ENCODE results near the gene IL18.
"Not testable (repeated sequence)": the region's sequence is repeated elsewhere in the genome, so short reads cannot be mapped to it uniquely, and the experiment has no call there.

Gene IL18

DNA sequence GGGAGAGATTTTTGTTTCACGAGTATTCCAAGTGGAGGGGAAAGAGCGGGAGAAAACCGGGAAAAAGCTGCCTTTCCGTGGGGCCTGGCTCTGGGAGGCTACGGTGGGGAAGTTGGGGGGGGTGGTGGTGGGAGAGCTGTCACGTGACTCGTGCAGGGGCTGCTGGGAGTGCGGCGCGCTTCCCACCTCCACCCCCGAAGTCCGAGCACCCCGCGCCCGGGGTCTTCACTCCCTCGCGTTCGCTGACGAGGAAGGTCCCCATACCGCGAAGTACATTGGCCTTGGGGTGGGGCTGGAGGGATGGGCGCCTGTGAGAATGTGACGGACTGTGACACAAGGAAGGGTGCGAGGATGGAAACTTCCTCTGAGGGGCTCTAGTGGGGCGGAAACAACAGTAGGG, 3.3 kb upstream of the IL18 start, which contains the start of gene TEX12:
Gene TEX12, plus strand, starts transcription at position 228 of the 400 bp plus-strand sequence. CDS start 1,897 bp downstream, outside the sequence.
- no peak for DNase-seq

DNA sequence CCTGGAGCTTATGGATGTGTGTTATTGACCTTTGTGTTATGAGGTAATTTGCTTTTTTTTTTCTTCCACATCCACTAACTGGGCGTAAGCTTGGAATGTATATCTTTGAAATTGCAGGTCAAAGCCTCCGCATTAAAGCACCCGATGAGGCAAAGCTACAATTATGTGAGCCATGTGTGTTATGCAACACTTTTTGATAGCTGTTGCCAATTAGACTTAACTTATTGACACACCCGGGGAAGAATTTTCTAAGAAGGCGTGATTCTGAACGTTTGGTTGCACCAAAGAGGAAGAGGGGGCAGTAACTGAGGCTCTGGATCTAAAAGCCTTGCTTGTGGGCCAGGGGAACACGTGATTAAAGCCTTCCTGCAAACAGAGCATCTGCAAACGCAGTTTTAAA, 2.7 kb upstream of the IL18 start:
- DNase-seq: no peak

DNA sequence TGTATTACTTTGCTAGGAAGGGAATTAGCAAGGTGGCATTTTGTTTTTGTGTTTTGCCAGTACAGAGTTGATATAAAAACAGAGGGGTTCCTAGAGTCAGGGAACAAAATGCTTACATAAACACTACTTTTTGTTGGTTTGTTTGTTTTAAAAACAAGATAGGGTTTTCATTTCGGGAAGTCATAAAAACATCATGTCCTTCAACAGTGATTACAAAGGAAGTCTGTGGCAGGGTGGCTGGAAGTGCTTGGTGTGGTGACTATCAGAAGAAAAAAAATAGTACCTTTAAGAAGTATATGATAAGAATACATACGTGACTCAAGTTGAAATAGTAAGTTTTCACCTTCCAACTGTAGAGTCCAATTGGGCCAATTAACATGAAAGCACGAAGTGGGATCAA, 1.2 kb upstream of the IL18 start:
- no peak for DNase-seq

DNA sequence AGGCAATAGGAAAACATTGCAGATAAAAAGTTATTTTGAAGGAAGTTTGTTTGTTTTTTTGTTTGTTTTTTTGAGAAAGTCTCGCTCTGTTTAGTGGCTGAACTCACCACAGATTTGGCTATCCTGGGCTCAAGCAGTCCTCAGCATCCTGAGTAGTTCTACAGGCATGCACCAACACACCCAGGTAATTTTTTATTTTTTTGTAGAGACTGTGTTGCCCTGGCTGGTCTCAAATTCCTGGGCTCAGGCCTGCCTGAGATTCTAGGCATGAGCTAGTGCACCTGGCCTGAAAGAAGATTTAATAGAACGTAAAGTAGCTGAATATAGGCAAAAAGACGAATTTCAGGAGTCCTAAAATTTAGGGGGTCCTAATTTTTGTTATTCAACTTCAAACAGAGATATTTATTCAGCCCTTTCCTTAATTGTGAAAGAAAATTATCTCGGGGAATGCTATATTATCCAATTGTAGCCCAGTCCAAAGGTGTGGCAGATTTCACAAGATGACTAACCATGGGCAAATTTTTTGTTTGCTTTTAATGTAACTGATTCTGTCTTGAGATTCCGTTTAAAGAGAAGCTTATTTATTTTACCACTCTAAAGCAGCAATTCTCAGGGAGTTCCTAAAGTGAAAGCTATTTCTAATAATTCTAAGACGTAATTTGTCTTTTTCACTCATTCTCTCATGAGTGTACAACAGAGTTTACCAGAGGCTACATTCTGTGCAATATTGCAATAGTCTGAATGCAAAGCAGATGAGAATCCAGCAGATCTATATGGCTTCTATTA, 940 bp downstream of the IL18 start:
- DNase-seq: no peak

DNA sequence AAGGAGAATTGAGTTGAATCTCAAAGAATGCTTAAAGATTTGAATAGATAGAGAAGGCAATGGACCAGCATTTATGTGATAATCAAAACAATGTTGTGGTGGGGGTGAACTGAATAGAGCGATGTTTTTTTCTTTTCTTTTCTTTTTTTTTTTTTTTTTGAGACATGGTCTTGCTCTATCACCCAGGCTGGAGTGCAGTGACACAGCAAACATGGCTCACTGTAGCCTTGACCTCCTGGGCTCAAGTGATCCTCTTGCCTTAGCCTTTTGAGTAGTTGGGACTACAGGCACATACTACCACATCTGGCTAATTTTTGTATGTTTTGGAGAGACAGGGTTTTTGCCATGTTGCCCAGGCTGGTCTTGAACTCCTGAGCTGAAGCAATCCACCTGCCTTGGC, 1.7 kb downstream of the IL18 start:
- DNase-seq: not testable (repeated sequence)

DNA sequence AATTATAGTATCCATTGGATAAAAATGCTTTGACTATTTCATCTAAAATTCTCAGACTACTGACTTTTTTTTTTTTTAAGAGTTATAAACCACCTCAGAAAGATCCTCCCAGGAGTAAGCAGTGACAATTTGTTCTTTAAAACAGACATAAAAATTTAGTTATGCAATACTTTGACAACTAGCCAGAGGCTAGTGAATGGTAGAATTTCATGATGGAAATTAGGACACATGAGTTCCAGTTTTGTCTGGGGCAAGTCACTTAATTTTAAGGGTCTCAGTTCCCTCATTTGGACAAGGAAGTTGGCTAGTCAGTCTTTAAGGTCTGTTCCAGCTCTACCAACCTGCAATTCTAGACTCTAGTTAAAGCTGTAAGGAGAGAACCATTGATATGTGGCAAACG, 2.9 kb downstream of the IL18 start:
- no peak for DNase-seq

DNA sequence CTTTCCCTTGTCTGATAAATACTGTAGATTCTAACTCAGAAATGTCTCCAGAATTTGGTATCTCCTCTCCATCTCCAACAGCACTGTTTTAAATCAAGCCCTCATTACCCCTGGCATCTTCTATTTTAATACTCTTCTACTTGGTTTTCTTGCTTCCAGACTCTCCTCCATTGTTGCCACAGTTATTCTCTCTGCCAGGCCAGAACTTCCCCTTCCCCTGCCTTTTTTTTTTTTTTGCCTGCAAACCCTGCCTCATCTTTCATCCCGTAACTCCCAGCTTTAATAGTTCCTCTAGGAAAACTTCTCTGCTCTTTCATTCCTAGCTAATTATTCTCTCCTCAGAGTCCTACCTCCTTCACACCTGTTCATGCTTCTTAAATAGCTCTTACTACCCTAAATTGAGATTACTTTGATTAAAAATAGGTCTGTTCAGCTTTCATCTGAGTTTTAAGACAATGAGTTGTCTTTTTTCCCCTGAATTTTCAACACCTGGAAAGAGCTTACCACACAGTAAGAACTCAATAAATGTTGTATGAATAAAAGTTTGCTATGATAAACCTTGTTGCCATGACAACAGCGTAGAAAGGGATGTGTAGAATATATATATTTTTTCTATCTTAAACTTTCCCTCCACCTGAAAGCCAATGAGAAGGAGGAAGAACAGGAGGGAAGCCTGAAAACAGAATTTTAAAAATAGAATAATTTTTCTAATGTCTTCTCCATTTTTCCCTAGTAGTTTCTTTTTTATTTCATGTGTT, 3.6 kb downstream of the IL18 start:
- DNase-seq: no peak

DNA sequence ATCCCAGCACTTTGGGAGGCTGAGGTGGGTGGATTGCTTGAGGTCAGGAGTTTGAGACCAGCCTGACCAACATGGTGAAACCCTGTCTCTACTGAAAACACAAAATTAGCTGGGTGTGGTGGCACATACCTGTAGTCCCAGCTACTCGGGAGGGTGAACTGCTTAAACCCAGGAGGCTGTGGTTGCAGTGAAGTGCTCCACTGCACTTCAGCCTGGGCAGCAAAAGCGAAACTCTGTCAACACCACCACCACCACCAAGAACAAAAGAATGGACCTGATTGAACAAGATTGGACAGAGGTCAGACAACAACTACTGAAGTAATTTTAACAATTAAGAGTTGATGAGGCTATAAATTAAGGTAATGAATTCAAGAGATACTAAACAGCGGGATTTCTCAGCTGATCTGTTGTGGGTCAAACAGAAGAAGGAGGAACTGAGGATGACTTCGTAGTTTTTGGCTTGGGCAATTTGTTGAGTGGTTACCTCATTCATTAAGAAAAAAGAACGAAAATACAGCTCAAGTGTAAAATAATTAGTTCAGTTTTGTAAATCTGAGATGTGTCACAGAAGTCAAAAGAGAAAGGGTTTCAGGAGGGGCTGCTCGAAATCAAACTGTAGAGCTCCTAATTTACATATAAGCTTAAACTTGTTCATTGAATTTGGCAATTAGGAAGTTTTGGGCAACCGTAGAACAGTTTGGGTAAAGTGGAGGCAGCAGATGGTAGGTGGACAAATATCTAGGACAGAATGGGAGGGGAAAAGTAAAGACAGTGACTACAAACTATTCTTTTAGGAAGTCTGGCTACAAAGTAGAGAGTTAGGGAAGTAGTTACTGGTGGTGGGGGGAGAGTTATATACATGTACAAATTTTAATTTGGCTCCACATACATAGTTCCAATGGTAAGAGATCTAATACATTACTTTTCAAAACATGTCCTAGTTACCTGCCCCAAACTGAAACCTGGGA, 4.5 kb downstream of the IL18 start:
- no peak for DNase-seq

DNA sequence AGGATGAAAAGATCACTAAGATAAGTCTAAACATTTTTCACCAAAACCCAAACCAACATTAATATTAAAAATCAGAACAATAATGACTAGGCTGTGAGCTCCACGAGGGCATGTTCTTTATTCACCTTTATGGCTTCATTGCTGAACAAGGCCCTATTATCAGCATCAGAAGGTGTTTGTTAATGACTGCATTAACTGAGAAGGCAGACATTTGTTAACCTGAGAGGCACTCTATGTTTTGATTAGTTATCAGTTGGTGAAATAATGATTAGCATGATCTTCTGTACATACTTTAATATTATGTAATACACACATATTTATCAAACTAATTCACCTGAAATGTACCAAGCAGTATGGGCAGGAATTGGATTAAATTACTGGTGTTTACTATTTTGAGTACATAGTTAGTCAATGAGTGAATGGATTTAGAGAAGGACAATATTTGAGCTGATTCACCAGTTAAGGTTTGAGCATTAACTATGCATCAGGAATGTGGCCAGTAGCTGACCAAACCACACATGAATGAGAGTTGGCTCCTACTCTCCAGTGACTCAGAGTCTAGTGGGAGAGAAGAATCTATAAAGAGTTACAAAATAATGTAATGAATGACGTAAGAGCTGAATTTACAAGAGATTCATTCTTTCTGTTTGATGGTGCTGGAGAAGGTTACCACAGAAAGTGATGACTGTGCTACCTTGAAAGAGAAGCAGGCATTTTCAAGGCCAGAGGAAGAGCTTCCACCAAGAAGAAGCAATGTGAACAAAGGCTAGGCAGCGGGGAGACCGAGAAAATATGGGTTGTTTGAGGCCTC, 6.7 kb downstream of the IL18 start:
- no peak for DNase-seq

DNA sequence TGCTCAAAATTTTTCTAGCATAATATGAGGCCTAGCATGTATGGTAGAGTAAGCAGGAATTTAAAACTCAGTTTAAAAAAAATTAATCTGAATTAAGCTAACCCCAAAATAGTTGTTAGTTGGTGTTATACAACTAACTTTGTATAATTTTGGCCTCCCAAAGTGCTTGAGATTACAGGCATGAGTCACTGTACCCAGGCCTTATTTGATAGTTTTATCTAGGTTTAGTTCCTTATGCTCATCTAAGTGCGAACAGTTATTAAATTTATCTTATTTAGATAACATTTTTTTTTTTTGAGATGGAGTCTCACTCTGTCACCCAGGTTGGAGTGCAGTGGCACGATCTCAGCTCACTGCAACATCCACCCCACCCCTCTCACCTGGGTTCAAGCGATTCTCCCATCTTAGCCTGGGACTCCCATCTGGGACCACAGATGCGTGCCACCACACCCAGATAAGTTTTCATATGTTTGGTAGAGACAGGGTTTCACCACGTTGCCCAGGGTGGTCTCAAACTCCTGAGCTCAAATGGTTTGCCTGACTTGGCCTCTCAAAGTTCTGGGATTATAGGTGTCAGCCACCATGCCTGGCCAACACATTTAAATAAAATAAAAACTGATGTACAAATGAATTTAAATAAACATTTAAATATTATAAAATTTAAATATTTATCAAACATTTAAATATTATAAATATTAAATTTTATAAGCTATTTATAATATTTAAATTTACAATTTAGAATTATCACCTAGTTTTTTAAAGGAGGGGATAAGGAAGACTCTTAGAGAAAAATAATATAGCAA, 7.5 kb downstream of the IL18 start:
- no peak for DNase-seq

DNA sequence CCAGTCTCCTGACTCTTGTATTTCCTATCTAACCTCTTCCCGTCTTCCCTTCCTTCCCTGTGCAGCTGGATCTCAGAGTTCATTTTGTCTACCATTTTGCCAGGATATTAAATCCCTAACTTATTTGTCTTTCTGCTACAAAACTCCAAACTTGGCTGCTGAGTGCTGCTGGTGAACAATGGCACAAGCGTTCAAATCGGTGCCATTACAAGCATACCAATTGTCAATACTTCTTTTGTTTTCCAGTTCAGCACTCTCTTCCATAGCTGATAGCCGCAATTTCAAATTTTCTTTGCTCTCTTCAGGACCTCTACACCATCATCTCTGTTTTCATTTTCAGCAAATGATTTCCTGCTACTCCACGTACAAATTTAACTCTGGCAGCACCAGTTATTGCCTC, 13.4 kb downstream of the IL18 start:
- no peak for DNase-seq

DNA sequence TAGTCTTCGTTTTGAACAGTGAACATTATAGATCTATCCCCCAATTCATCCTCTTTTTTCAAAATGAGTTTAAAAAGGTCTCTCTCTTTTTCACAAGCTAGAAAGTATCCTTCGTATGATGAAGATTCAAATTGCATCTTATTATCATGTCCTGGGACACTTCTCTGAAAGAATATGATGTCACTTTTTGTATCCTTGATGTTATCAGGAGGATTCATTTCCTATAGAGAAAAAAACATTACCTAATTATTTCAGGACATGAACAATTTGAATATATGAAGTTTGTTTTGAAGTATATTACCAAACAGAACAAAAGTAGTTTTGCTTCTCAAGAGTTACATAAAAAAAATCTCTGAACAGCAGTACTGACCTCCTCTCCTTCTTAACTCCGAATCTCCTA, 20.3 kb downstream of the IL18 start:
- DNase-seq: no peak

DNA sequence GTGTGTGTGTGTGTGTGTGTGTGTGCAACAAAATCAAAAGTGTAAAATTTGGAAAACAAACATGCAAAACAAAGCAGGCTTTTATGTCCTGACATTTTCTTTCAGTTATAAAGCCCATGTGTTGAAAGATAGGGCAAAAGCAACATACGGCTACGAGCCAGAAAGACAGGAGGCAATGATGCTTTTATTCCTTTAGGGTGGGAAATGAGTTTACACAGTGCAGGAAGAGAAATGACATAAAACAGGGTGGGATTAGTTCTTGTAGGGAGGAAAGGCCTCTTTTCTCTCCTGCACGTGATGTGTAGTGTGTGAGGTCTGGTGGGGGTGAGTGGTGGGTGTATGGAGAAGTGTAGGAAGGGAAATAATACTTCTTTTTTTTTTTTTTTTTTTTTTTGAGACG, 29.4 kb downstream of the IL18 start:
- DNase-seq: no peak

DNA sequence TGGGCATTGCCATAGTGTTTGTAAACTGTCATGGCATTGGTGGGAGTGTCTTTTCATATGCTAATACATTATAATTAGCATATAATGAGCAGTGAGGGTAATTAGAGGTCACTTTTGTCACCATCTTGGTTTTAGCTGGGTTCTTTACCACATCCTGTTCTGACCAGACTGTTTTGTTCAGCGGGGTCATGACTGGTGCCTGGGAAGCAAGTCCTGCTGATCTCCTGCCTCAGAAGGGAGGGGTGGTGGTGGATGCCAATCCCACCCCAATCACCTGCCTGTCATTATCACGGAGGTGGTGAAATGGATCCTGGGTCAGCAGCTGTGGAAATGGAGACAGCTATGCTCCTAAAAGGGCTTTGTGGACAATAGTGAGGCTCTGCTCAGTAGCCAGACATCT, 31.2 kb downstream of the IL18 start:
- DNase-seq: no peak

DNA sequence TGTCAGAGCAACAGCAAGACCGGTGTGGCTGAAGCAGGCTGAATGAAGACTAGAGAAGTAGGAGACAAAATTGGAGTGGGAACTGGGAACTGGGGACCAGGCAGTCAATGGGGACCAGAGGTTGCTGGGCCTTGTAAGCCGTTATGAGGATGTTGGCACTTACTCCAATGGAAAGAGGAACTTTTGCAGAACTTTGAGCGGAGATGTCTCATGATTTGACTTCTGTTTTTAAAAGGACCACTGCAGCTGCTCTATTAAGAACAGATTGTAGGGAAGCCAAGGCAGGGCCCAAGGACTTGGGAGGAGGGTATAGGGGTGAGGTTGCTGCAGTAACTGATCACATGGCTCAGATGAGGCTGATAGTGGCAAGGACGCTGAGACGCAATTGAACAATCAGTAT, 34.2 kb downstream of the IL18 start:
- DNase-seq: no peak

DNA sequence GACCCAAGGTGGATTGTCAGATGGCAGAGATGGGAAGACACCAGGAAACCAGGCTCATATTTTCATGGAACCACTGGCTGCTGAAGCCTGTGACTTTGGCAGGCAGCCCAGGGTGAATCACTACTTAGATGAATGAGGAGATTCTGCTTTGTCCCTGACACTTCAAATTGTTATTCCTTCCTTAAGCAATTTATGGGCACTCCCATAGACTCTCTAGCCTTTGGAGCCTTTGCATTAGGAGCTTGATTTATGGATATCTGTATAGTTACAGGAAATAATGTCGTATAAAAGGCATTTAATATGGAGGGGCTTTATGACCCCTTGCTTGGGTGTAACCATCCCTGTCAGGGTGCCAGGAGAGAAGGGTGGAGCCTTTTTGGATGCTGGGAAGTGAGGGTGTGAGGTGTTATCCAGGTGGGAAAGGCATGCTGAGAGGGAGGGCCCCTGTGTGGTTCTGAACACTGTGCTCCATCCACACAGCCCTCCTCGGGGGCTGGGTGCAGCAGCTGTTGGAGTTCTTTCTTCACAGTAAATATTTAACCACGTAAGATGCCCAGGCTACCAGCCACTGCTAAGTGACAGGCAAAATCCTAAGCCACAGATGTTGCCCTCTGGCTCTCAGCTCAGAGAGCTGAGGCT, 35.3 kb downstream of the IL18 start:
- DNase-seq: no peak

DNA sequence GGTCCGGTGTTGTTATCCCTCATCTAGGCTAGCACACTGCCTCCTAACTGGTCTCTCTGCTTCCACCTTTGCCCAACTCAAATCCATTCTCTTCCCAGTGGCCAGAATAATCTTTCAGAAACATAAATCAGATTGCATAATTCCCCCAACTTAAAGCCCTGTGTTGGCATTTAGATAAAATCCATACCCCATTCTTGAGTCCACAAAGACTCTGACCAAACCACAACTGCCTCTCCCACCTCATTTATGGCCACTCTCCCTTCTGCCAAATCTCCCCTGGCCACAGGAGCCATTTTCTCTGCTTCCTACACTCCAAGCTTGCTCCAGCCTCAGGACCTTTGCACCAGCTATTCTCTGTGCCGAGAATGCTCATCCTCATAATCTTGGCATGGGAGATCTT, 36.8 kb downstream of the IL18 start:
- no peak for DNase-seq

DNA sequence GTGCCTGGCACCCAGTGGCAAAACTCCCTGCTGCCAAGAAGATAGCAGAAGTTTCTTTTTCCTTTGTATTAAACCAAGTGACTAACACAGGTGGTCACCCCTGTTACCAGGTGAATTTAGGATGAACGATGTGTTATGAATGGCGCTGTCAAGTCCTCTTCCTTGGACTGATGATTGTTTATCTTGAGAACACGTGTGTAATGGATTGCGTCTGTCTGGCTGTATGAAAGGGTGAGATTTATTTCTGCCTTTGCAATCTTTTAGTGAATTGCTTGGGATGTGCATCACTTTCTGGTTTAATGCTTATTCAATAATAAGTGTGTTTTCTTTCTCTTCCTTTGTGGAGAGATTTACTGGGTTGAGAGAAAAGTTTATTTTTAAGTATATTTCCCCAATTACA, 40.8 kb downstream of the IL18 start:
- no peak for DNase-seq

DNA sequence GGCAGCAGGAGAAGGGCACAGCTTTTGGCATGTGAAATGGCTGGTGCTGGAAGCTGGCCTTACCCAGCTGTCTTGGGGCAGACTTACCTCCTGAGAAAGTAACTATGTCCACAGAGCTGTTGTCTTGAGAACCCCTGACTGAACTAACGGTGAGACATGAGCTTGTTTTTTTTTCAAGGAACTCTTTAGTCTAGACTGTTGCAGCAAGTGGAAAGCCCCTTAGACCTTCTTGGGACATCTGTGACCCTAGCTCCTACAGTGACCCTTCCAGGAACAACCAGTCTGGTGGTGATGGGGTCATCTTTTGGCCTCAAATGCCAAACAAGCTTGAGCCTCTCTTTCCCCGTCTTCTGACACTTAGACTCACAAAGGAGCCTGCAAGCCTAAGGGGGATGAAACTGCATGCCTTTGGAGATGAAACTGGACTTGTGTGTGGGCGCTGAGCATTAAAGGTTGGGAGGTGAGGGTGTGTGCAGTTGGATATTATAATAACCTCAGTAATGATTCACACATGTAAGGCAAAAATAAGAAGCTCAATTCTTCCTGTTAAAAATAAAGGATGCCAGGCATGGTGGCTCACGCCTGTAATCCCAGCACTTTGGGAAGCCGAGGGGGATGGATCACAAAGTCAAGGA, 41.8 kb downstream of the IL18 start:
- DNase-seq: no peak

DNA sequence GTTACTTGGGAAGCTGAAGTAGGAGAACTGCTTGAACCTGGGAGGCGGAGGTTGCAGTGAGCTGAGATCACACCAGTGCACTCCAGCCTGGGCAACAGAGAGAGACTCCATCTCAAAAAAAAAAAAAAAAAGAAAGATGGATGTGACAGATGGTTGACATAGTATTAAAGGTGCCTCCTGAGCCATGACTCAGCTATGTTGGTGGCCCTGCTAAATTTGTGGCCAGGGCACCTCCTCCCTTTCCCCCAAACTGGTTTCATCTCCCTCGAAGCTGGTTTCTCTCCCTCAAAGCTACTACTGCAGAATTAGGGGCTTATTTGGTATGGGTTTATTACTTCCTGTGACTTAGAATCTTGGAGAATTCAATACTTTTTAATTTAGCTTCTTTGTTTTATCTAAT, 45.7 kb downstream of the IL18 start:
- DNase-seq: no peak

DNA sequence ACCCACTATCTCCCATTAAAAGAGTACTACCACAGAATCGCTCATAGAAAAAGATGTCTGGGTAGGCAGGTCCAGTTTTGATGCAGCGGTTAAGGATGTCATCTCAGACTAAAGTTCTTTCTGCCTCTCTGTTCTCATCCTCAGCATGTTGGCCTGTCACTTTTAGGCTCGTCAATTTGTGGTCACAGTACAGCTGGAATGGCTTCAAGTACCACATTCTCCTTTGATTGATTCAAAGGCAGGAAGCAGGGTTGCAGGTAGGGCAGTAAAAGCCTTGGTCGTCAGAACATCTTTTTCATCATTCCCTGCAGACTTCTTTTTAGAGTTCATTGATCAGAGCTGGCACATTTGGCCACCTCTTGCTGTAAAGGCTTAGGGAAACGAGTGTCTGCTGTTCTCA, 48.5 kb downstream of the IL18 start:
- DNase-seq: no peak
